Brain microvascular endothelial cell (primary cell): Measurements from ENCODE around the gene FAM174B.

Source experiments
- DNase-seq: peaks from one replicate; pipeline ENCODE4 v3.0.0-alpha.2; 2020
- H3K27ac ChIP-seq: fragments of 250-450 bp; sonication (Bioruptor Pico); 2 replicates; pipeline ENCODE4 v1.5.1; 2020; ENCODE audit warnings: mild to moderate bottlenecking, moderate library complexity
- H3K27me3 ChIP-seq: fragments of 250-450 bp; sonication (Bioruptor Pico); replicated peaks from 2 replicates; pipeline ENCODE4 v1.5.1; 2020; ENCODE audit warnings: mild to moderate bottlenecking
- H3K36me3 ChIP-seq: fragments of 250-450 bp; sonication (Bioruptor Pico); replicated peaks from 2 replicates; pipeline ENCODE4 v1.5.1; 2020; ENCODE audit warnings: mild to moderate bottlenecking
- H3K4me3 ChIP-seq: 2 replicates; pipeline ENCODE4 v1.5.1; 2011; ENCODE audit warnings: low read depth, mild to moderate bottlenecking, control low read depth, low read length, moderate library complexity
- CTCF ChIP-seq: IDR thresholded peaks from 2 replicates; pipeline ENCODE4 v1.5.1; 2011; ENCODE audit warnings: low read depth, mild to moderate bottlenecking, moderate library complexity, low read length, control low read depth, inconsistent platforms; ENCODE audit errors: missing control alignments
- in situ Hi-C: cut with HindIII; loops from 2 replicates; pipeline ENCODE4 v1.10.0; 2017; ENCODE audit warnings: low sequenced_read_pairs, low pct_ligation_motif_present

The FAM174B gene

GRCh38 chr15:92645731-92646130 lies 9.8 kb downstream of the FAM174B start:
- no peak overlapping the region for H3K27ac ChIP-seq
- in situ Hi-C loops: no loop called here
- H3K27me3 ChIP-seq: no peaks in the 10 kb centered on the region
- TF ChIP-seq CTCF: no peak
- no peaks in the 10 kb centered on the region for H3K36me3 ChIP-seq
- no peak for DNase-seq
- H3K4me3 ChIP-seq: no peak overlapping the region

- no peak overlapping the region for H3K4me3 ChIP-seq
- no peaks in the 10 kb centered on the region for H3K36me3 ChIP-seq
- no peak for DNase-seq
- TF ChIP-seq CTCF: no peak
- no peak overlapping the region for H3K27ac ChIP-seq
- in situ Hi-C loops: no loop called here
- H3K27me3 ChIP-seq: no peaks in the 10 kb centered on the region
Measured at GRCh38 chr15:92645051-92645631, 10.4 kb downstream of the FAM174B start.

GRCh38 chr15:92643849-92644815 lies 11.4 kb downstream of the FAM174B start:
- TF ChIP-seq CTCF: no peak
- DNase-seq: no peak
- Histone ChIP-seq H3K36me3 (no peaks in the 10 kb centered on the region), H3K27ac (no peak overlapping the region), H3K4me3 (no peak overlapping the region), H3K27me3 (no peaks in the 10 kb centered on the region)
- in situ Hi-C loops: no loop called here

- no peaks in the 10 kb centered on the region for H3K36me3 ChIP-seq
- H3K4me3 ChIP-seq: no peak overlapping the region
- DNase-seq: no peak
- in situ Hi-C loops: no loop called here
- H3K27ac ChIP-seq: no peak overlapping the region
- H3K27me3 ChIP-seq: no peaks in the 10 kb centered on the region
- TF ChIP-seq CTCF: no peak
Measured at GRCh38 chr15:92638709-92639365, 16.7 kb downstream of the FAM174B start.

- in situ Hi-C loops: no loop called here
- no peak overlapping the region for H3K27ac ChIP-seq
Measured at GRCh38 chr15:92638291-92638708, 17.3 kb downstream of the FAM174B start.

More at GRCh38 chr15:92638291-92638708, 17.3 kb downstream of the FAM174B start:
- Histone ChIP-seq H3K4me3 (no peak overlapping the region), H3K36me3 (no peaks in the 10 kb centered on the region), H3K27me3 (no peaks in the 10 kb centered on the region)
- TF ChIP-seq CTCF: no peak
- DNase-seq: no peak
